ENCODE data around the gene FKBP8. TPM values are rescaled to one million over a fixed set of nuclear protein-coding genes. Genes with fewer than 3 reads are reported as not detected.
A peak's percentile ranks its signal among the peaks of the same experiment; 100 is the strongest.
"Not testable (repeated sequence)": the region's sequence is repeated elsewhere in the genome, so short reads cannot be mapped to it uniquely, and the experiment has no call there.

Gene FKBP8
- total RNA-seq, 1 experiment from 2014 or later: 487 TPM

- DNase-seq (ENCODE audit: low read depth): no peak
- in situ Hi-C loops (cut with HindIII; ENCODE audit: low pct_unique_long_range_greater_than_20kb, low sequenced_read_pairs): no loop called here
Measured at GRCh38 chr19:18531485-18531884, 11.9 kb downstream of the FKBP8 start.

- DNase-seq (ENCODE audit: low read depth): no peak
- in situ Hi-C loops (cut with HindIII; ENCODE audit: low pct_unique_long_range_greater_than_20kb, low sequenced_read_pairs): no loop called here
Measured at GRCh38 chr19:18529782-18530181, 13.6 kb downstream of the FKBP8 start.

DNA sequence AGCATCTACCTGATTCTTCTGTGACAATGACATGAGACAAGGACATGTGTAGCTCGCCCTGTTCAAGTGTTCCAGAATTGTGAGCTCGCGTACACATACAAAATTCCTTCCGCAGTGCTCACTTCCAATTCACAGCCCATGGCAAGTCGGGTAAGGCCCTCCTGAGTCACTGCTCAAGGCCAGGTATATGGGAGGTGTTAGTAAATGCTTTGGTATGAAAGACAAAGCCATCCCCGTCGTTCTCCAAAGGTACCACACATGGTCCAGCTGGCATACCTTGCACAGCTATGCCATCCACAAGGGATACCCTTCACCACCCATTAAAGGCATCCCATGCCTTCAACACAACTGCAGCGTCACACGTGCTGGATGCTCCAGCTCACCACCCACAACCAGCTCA lies 17.1 kb downstream of the FKBP8 start:
- DNase-seq (ENCODE audit: low read depth): no peak
- in situ Hi-C loops (cut with HindIII; ENCODE audit: low pct_unique_long_range_greater_than_20kb, low sequenced_read_pairs): no loop called here

GRCh38 chr19:18523841-18524240 lies 19.5 kb downstream of the FKBP8 start:
- in situ Hi-C loops (cut with HindIII; ENCODE audit: low pct_unique_long_range_greater_than_20kb, low sequenced_read_pairs): no loop called here
- no peak for DNase-seq (ENCODE audit: low read depth)

- in situ Hi-C loops (cut with HindIII; ENCODE audit: low pct_unique_long_range_greater_than_20kb, low sequenced_read_pairs); DNase-seq (ENCODE audit: low read depth): not testable (repeated sequence)
Measured at GRCh38 chr19:18522862-18523440, 20.4 kb downstream of the FKBP8 start.

DNA sequence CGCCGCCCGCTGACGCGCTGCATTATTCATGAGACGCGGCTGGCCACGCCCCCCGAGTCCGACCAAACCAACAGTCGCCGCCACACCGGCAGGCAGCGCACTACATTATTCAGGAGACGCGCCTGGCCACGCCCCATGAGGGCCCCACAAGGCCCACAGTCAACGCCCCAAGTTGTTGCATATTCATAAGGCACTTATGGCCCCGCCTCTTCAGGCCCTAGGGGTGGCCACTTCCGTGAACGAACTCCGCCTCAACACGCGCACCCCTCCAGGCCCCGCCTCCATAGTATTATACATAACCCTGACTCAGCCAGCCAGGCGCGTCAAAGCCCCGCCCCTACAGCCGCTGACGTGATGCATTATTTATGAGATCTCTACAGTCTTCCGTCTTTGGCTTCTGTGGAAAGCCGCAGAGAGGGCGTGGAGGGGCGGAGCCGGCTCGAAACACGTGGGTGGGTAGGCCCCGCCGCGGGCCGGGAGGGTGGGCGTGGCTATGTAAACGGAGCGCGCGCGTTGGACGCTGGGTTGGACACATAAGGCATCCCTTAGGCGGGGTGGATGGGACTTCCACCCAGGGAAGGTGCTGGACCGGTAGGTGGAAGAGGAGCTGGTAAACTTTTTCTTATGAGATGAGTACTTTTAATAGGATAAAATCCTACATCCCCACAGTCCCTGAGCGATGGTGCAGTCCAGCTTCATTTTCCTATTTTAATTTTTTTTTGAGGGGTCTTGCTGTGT lies 21.1 kb downstream of the FKBP8 start:
- DNase-seq (ENCODE audit: low read depth): peak; percentile 100
- in situ Hi-C loops (cut with HindIII; ENCODE audit: low pct_unique_long_range_greater_than_20kb, low sequenced_read_pairs): no loop called here

- no peak for DNase-seq (ENCODE audit: low read depth)
- in situ Hi-C loops (cut with HindIII; ENCODE audit: low pct_unique_long_range_greater_than_20kb, low sequenced_read_pairs): no loop called here
Measured at GRCh38 chr19:18521692-18522123, 21.7 kb downstream of the FKBP8 start, which contains the start of gene ELL. Gene ELL (minus strand): TSS chr19:18522070. CDS start chr19:18522055, 15 bp downstream.

DNA sequence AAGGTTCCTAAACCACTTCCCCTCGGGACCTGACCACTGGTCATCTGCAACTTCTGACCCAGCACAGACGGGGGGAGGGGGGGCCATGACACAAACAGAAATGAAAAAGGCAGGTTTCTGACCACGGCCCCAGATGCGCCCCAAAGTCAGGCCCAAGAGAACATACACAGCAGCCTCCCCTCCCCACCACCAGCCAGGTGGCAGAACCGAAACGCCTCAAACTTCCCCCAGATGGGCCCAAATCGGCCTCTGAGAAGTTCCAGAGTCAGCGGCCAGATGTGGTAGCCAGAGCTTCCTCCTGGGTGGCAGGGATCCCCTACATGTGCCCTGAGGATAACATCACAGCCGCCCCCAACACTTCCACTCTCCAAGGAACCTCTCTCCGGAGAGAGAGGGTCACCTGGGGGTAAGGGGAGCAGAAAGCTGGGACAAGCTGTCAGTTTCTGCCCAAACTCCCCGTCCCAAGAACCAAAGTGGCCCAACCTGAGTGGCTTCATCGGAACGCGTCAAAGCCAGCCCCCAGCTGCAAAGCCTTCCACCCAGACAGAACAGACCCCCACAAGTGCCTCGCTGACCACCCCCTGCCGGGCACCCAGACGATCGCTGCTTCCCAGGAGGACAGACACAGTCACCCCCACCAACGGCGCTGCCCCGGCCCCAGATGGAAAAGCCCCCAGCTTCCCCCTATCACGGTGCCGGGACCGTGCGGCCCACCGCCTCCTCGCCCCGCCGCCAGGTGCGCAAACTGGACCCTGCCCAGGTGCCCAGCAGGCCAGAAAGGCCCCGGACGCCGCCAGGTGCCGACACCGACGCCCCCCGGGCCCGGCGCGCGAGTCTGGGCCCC lies 22.3 kb downstream of the FKBP8 start:
- peak; percentile 20 for DNase-seq (ENCODE audit: low read depth)
- in situ Hi-C loops (cut with HindIII; ENCODE audit: low pct_unique_long_range_greater_than_20kb, low sequenced_read_pairs): no loop called here

GRCh38 chr19:18519962-18520847 lies 23.2 kb downstream of the FKBP8 start:
- in situ Hi-C loops (cut with HindIII; ENCODE audit: low pct_unique_long_range_greater_than_20kb, low sequenced_read_pairs): no loop called here
- peak; percentile 89 for DNase-seq (ENCODE audit: low read depth)

GRCh38 chr19:18518639-18519038 lies 24.7 kb downstream of the FKBP8 start:
- DNase-seq (ENCODE audit: low read depth): no peak
- in situ Hi-C loops (cut with HindIII; ENCODE audit: low pct_unique_long_range_greater_than_20kb, low sequenced_read_pairs): no loop called here

GRCh38 chr19:18517606-18518005 lies 25.8 kb downstream of the FKBP8 start:
- no peak for DNase-seq (ENCODE audit: low read depth)

DNA sequence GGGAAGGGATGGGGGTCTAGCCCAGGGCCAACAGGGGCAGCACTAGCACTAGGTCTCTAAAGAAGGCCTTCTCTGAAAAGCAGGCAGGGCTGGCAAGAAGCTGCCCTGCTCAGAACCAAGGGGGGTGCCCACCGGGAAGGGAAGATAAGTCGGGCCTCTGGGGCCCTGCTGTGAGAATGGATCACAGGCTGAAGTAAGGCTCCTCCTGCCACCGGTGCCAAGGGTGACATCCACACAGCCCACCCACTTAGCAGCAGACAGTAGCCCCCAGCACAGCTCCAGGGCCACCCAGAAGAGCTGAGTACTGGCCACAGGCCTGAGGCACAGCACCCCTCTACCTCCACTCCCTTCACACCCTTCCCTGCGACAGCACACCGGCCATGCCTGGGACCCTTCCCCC lies 27.4 kb downstream of the FKBP8 start:
- in situ Hi-C loops (cut with HindIII; ENCODE audit: low pct_unique_long_range_greater_than_20kb, low sequenced_read_pairs): no loop called here

More at GRCh38 chr19:18517606-18518005, 25.8 kb downstream of the FKBP8 start:
- in situ Hi-C loops (cut with HindIII; ENCODE audit: low pct_unique_long_range_greater_than_20kb, low sequenced_read_pairs): no loop called here

GRCh38 chr19:18514800-18515682 lies 28.3 kb downstream of the FKBP8 start:
- in situ Hi-C loops (cut with HindIII; ENCODE audit: low pct_unique_long_range_greater_than_20kb, low sequenced_read_pairs): no loop called here
- peak; percentile 39 for DNase-seq (ENCODE audit: low read depth)

More for the DNA sequence above, 27.4 kb downstream of the FKBP8 start:
- DNase-seq (ENCODE audit: low read depth): no peak

- no peak for DNase-seq (ENCODE audit: low read depth)
- in situ Hi-C loops (cut with HindIII; ENCODE audit: low pct_unique_long_range_greater_than_20kb, low sequenced_read_pairs): no loop called here
Measured at GRCh38 chr19:18513868-18514267, 29.5 kb downstream of the FKBP8 start.

DNA sequence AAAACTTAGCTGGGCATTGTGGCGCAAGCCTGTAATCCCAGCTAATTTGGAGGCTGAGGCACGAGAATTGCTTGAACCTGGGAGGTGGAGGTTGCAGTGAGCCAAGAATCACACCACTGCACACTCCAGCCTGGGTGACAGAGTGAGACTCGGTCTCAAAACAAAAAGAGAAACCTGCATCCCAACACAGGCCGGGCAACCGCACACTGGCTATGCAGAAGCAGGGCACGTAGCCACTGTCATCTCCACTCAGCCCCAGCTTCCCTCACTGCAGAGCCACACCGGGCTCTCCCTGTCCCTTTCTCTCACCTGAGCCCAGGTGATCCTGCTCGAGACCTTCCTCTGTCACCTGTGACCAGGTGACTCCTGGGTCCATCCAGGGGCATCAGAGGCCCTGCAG lies 33.2 kb downstream of the FKBP8 start:
- DNase-seq (ENCODE audit: low read depth): no peak
- in situ Hi-C loops (cut with HindIII; ENCODE audit: low pct_unique_long_range_greater_than_20kb, low sequenced_read_pairs): no loop called here

- no peak for DNase-seq (ENCODE audit: low read depth)
- in situ Hi-C loops (cut with HindIII; ENCODE audit: low pct_unique_long_range_greater_than_20kb, low sequenced_read_pairs): no loop called here
Measured at GRCh38 chr19:18508585-18508984, 34.8 kb downstream of the FKBP8 start.

DNA sequence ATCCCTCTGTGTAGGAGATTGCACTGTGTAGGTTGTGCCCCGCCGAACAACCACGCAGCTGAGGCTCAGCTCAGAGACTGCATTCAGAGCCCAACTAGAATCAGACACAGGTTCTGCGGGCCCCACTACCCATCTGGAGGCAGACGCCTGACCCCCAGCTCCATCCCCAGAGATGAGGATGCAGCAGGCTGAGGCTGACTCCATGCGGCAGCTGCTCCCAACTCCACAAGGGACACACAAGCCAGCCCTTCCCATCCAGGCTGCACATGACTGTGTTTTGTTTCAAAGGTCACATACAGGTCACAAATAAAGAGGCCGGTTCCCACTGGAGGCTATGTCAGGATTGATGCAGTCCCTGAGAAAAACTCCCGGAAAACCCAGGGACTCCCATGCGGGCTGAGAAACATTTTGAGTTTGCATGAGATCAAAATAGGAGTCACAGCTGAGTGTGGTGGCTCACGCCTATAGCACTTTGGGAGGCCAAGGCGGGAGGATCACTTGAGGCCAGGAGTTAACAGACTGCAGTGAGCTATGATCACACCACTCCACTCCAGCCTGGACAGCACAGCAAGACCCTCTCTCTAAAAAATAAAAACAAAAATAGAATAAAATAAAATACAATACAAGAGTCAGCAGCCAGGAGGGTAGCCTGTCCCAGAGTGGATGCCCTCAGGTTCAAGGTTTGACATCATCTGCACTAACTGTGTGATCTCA lies 35.5 kb downstream of the FKBP8 start:
- in situ Hi-C loops (cut with HindIII; ENCODE audit: low pct_unique_long_range_greater_than_20kb, low sequenced_read_pairs): no loop called here
- DNase-seq (ENCODE audit: low read depth): no peak

Measured in Caki2 (cell line).